Peyer's patch (tissue), 4 donors: ENCODE measurements around the gene DST.

Experiments used
- POLR2A ChIP-seq, 2 donors: fragments of 450-650 bp; IDR thresholded peaks; one replicate each; pipeline ENCODE4 v1.5.1; 2017; ENCODE audit warnings: antibody characterized with exemption in 2 of 2, mild to moderate bottlenecking in 2 of 2, moderate library complexity in 2 of 2
- TF ChIP-seq, protein P1 (sequence below), 6 experiments: fragments of 450-650 bp in 4 of 6; fragments of 200-600 bp in 2 of 6; sonication (generic) in 1 of 6; IDR thresholded peaks; one replicate each; pipeline ENCODE4 v1.5.1; 2017 to 2019; ENCODE audit warnings: antibody characterized with exemption in 6 of 6, mild to moderate bottlenecking in 3 of 6, moderate library complexity in 1 of 6

DNA sequence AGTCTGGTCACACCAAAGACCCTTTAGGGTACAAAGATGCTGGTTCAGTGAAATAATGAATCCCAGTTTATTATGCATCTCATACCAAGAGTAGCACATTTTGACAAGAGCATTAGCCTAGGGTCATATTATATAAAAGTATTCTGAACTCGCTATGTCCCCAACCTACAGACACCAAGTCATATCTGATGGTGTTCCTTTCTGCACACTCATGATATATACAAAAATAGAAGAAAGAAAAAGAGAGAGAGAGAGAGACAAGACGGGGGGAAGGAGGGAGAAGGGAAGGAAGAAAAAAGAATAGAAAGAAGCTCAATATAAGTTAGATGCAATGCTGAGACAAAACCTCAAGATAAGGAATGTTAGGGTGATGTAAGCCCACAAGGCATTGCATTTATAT is 131.1 kb downstream of the DST start:
- TF ChIP-seq, protein P1, sequence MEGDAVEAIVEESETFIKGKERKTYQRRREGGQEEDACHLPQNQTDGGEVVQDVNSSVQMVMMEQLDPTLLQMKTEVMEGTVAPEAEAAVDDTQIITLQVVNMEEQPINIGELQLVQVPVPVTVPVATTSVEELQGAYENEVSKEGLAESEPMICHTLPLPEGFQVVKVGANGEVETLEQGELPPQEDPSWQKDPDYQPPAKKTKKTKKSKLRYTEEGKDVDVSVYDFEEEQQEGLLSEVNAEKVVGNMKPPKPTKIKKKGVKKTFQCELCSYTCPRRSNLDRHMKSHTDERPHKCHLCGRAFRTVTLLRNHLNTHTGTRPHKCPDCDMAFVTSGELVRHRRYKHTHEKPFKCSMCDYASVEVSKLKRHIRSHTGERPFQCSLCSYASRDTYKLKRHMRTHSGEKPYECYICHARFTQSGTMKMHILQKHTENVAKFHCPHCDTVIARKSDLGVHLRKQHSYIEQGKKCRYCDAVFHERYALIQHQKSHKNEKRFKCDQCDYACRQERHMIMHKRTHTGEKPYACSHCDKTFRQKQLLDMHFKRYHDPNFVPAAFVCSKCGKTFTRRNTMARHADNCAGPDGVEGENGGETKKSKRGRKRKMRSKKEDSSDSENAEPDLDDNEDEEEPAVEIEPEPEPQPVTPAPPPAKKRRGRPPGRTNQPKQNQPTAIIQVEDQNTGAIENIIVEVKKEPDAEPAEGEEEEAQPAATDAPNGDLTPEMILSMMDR (IDR thresholded peaks at IDR 0.05), result no peak
- TF ChIP-seq POLR2A (IDR thresholded peaks at IDR 0.05), result no peak
